ENCODE measurements around the gene AOC3.
"Not testable (repeated sequence)": the region's sequence is repeated elsewhere in the genome, so short reads cannot be mapped to it uniquely, and the experiment has no call there.

DNA sequence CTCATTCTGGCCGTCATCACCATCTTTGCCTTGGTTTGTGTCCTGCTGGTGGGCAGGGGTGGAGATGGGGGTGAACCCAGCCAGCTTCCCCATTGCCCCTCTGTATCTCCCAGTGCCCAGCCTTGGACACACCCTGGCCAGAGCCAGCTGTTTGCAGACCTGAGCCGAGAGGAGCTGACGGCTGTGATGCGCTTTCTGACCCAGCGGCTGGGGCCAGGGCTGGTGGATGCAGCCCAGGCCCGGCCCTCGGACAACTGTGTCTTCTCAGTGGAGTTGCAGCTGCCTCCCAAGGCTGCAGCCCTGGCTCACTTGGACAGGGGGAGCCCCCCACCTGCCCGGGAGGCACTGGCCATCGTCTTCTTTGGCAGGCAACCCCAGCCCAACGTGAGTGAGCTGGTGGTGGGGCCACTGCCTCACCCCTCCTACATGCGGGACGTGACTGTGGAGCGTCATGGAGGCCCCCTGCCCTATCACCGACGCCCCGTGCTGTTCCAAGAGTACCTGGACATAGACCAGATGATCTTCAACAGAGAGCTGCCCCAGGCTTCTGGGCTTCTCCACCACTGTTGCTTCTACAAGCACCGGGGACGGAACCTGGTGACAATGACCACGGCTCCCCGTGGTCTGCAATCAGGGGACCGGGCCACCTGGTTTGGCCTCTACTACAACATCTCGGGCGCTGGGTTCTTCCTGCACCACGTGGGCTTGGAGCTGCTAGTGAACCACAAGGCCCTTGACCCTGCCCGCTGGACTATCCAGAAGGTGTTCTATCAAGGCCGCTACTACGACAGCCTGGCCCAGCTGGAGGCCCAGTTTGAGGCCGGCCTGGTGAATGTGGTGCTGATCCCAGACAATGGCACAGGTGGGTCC lies 607 bp downstream of the AOC3 start:
- TF ChIP-seq POLR2A, POLR2AphosphoS5 (IDR thresholded peaks at IDR 0.05; ENCODE audit: low read depth, low read length): not testable (repeated sequence)
